ENCODE results near the gene PDE6B. TPM values are rescaled to one million over a fixed set of nuclear protein-coding genes. Genes with fewer than 3 reads are reported as not detected.
A peak's percentile ranks its signal among the peaks of the same experiment; 100 is the strongest.

The PDE6B gene
- total and polyA plus RNA-seq, 7 donors: 0.03 to 0.48 (median 0.31) TPM; not detected in 1

GRCh38 chr4:654503-654845 lies 29.1 kb downstream of the PDE6B start:
- TF ChIP-seq CTCF (IDR thresholded peaks at IDR 0.05): no peak
- Histone ChIP-seq H3K27ac (no peak overlapping the region), H3K4me3 (no peak overlapping the region), H3K4me1 (no peaks in the 10 kb centered on the region), H3K27me3 (ENCODE audit: insufficient read depth in 3 of 3, low read length in 2 of 3) (peaks cover 0 to 48% (median 11%) of the 10 kb centered on the region in 3 donors), H3K36me3 (ENCODE audit: insufficient read depth in 1 of 2, low read depth in 1 of 2) (no peaks in the 10 kb centered on the region), H3K9me3 (no peaks in the 10 kb centered on the region)
- intact Hi-C loops (cut with DNase I): no loop called here
- ATAC-seq (no peak), DNase-seq (no peak)
- WGBS, 3 donors: 90 to 94% (median 93%) methylated on average over 17 of the region's 17 CpGs

DNA sequence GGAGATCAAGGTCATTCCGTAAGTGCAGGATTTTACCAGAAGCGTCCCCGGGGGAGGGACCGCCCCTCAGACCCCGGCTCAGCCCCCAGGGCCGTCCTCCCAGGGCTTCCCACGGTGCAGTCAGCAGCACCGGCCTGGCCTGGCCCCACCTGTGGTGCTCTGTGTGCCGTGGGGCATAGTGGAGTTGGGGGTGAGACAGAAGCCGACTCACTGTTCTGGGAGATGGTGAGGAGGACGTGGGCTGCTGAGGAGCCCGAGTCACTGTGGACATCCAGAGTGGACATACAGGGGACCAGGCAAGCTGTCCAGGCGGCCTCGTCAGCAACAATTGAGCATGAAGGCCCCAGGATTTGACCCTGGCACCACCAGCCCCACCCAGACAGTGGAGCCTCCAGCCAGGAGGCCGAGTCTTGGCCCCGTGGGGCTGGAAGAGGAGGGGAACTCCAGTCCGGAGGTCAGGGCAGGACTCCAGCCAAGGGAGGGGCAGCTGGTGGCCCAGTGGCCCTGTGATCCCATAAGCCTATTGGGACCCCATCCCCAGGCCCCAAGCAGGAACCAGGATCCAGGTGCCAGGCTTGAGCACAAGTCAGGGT lies 29.6 kb downstream of the PDE6B start:
- Histone ChIP-seq H3K27ac (no peak overlapping the region), H3K4me1 (no peaks in the 10 kb centered on the region), H3K27me3 (ENCODE audit: insufficient read depth in 3 of 3, low read length in 2 of 3) (peaks cover 0 to 43% (median 11%) of the 10 kb centered on the region in 3 donors), H3K9me3 (no peaks in the 10 kb centered on the region), H3K4me3 (no peak overlapping the region), H3K36me3 (ENCODE audit: insufficient read depth in 1 of 2, low read depth in 1 of 2) (no peaks in the 10 kb centered on the region)
- no peak for ATAC-seq
- WGBS, 3 donors: 47 to 54% (median 53%) methylated on average over 16 to 17 of the region's 17 CpGs
- DNase-seq: peak in 1 of 2 donors; percentile 22
- no peak for TF ChIP-seq CTCF (IDR thresholded peaks at IDR 0.05)
- intact Hi-C loops (cut with DNase I): no loop called here

DNA sequence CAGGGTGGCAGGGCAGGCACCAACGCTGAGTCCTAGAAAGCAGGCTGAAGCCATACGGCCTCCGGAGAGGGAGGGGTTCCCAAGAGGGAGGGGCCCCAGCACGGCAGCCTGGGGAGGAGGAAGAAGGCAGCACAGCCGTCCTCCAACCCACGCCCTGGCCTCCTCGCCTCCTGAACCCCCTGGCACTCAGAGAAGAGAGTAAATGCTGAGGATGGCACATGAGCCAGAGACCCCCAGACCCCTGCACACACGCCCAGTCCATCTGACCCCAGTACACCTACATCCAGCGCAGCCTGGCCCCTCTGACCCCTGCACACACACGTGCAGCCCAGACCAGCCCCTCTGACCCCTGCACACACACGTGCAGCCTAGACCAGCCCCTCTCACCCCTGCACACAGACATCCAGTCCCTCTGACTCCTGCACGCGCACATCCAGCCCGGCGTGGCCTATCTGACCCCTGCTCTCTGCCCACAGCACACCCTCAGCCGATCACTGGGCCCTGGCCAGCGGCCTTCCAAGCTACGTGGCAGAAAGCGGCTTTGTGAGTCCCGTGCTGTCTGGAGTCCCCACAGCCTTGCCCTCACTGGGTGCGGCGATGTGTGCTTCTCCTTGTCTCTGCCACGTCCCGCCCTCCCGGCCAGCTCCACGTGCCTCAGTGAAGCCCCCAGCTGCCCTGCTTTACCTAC lies 30.2 kb downstream of the PDE6B start:
- no peak for ATAC-seq
- Histone ChIP-seq H3K27me3 (ENCODE audit: insufficient read depth in 3 of 3, low read length in 2 of 3) (peaks cover 0 to 37% (median 6%) of the 10 kb centered on the region in 3 donors), H3K27ac (no peak overlapping the region), H3K36me3 (ENCODE audit: insufficient read depth in 1 of 2, low read depth in 1 of 2) (no peaks in the 10 kb centered on the region), H3K4me1 (no peaks in the 10 kb centered on the region), H3K4me3 (no peak overlapping the region), H3K9me3 (no peaks in the 10 kb centered on the region)
- 66% methylated on average over 24 to 26 of the region's 26 CpGs for WGBS, 3 donors
- no peak for TF ChIP-seq CTCF (IDR thresholded peaks at IDR 0.05)
- peak in 1 of 2 donors; percentile 35 for DNase-seq
- intact Hi-C loops (cut with DNase I): no loop called here

- no peak overlapping the region for H3K27ac ChIP-seq
- ATAC-seq: no peak
These were observed 31.3 kb downstream of the PDE6B start for GRCh38 chr4:656436-657337.

More at GRCh38 chr4:656436-657337, 31.3 kb downstream of the PDE6B start:
- DNase-seq: peak in 1 of 2 donors; percentile 51
- Histone ChIP-seq H3K4me1 (no peaks in the 10 kb centered on the region), H3K9me3 (no peaks in the 10 kb centered on the region), H3K4me3 (no peak overlapping the region), H3K36me3 (ENCODE audit: insufficient read depth in 1 of 2, low read depth in 1 of 2) (no peaks in the 10 kb centered on the region), H3K27me3 (ENCODE audit: insufficient read depth in 3 of 3, low read length in 2 of 3) (peaks cover 0 to 33% (median 9%) of the 10 kb centered on the region in 3 donors)
- intact Hi-C loops (cut with DNase I): no loop called here
- TF ChIP-seq CTCF (IDR thresholded peaks at IDR 0.05): no peak
- 55 to 61% (median 61%) methylated on average over 57 to 58 of the region's 58 CpGs for WGBS, 3 donors

Data from psoas muscle (tissue), 8 donors.